Measurements from ENCODE around the gene TEX264. TPM values are rescaled to one million over a fixed set of nuclear protein-coding genes. Genes with fewer than 3 reads are reported as not detected.

TEX264 gene
- total and polyA plus RNA-seq, 5 donors from 2014 or later, result 47.0 to 165 (median 135) TPM

GRCh38 chr3:51712963-51713362 lies 41.9 kb downstream of the TEX264 start:
- H3K9me3 ChIP-seq (ENCODE audit: control insufficient read depth in 2 of 2, low read length in 2 of 2), result no peaks in the 10 kb centered on the region
- DNase-seq (no peak), ATAC-seq (ENCODE audit: low read depth in 2 of 2) (no peak)

GRCh38 chr3:51715231-51715976 lies 44.4 kb downstream of the TEX264 start:
- Mint-ChIP-seq H3K4me3 (no peak overlapping the region), H3K9me3 (no peaks in the 10 kb centered on the region), H3K4me1 (peaks cover 0 to 21% (median 13%) of the 10 kb centered on the region in 4 donors), H3K27ac (no peak overlapping the region), H3K36me3 (peaks cover 4% of the 10 kb centered on the region), H3K27me3 (no peaks in the 10 kb centered on the region)
- ATAC-seq (ENCODE audit: low read depth in 2 of 2) (no peak), DNase-seq (no peak)
- H3K27me3 ChIP-seq (ENCODE audit: control insufficient read depth, insufficient read depth, low read length), result no peaks in the 10 kb centered on the region
- H3K27ac ChIP-seq (ENCODE audit: insufficient read depth, low read length, poor library complexity, severe bottlenecking), result no peak overlapping the region
- H3K4me3 ChIP-seq (ENCODE audit: low read depth, low read length), result no peak overlapping the region
- no peaks in the 10 kb centered on the region for H3K9me3 ChIP-seq (ENCODE audit: control insufficient read depth in 2 of 2, low read length in 2 of 2)
- H3K36me3 ChIP-seq (ENCODE audit: control insufficient read depth, insufficient read depth, low read length), result no peaks in the 10 kb centered on the region
- H3K4me1 ChIP-seq (ENCODE audit: control insufficient read depth, insufficient read depth, low read length, poor library complexity, severe bottlenecking), result peaks cover 11% of the 10 kb centered on the region

More at GRCh38 chr3:51712963-51713362, 41.9 kb downstream of the TEX264 start:
- H3K4me3 ChIP-seq (ENCODE audit: low read depth, low read length), result no peak overlapping the region
- H3K27me3 ChIP-seq (ENCODE audit: control insufficient read depth, insufficient read depth, low read length), result no peaks in the 10 kb centered on the region
- Mint-ChIP-seq H3K27me3 (no peaks in the 10 kb centered on the region), H3K36me3 (peaks cover 4% of the 10 kb centered on the region), H3K4me1 (peaks cover 0 to 12% (median 5%) of the 10 kb centered on the region in 4 donors), H3K27ac (no peak overlapping the region), H3K4me3 (no peak overlapping the region), H3K9me3 (no peaks in the 10 kb centered on the region)
- H3K27ac ChIP-seq (ENCODE audit: insufficient read depth, low read length, poor library complexity, severe bottlenecking), result no peak overlapping the region
- H3K4me1 ChIP-seq (ENCODE audit: control insufficient read depth, insufficient read depth, low read length, poor library complexity, severe bottlenecking), result no peaks in the 10 kb centered on the region
- no peaks in the 10 kb centered on the region for H3K36me3 ChIP-seq (ENCODE audit: control insufficient read depth, insufficient read depth, low read length)

DNA sequence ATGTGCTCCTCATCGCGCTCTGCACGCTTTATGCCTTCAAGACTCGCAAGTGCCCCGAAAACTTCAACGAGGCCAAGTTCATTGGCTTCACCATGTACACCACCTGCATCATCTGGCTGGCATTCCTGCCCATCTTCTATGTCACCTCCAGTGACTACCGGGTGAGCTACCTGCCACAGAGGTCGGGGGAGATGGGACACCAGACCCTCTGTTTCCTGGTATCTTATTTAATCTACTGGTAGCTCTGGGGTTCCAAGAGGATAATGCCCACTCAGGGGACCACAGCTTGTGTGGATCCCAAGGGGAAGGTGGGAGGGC lies 44.9 kb downstream of the TEX264 start:
- ATAC-seq (ENCODE audit: low read depth in 2 of 2) (no peak), DNase-seq (no peak)
- Histone ChIP-seq H3K9me3 (ENCODE audit: control insufficient read depth in 2 of 2, low read length in 2 of 2) (no peaks in the 10 kb centered on the region), H3K27ac (ENCODE audit: insufficient read depth, low read length, poor library complexity, severe bottlenecking) (no peak overlapping the region), H3K4me3 (ENCODE audit: low read depth, low read length) (no peak overlapping the region), H3K36me3 (ENCODE audit: control insufficient read depth, insufficient read depth, low read length) (no peaks in the 10 kb centered on the region), H3K27me3 (ENCODE audit: control insufficient read depth, insufficient read depth, low read length) (no peaks in the 10 kb centered on the region), H3K4me1 (ENCODE audit: control insufficient read depth, insufficient read depth, low read length, poor library complexity, severe bottlenecking) (peaks cover 14% of the 10 kb centered on the region)
- H3K4me3 Mint-ChIP-seq, result no peak overlapping the region
- peaks cover 0 to 25% (median 13%) of the 10 kb centered on the region in 4 donors for H3K4me1 Mint-ChIP-seq
- no peaks in the 10 kb centered on the region for H3K27me3 Mint-ChIP-seq
- H3K27ac Mint-ChIP-seq, result no peak overlapping the region
- H3K36me3 Mint-ChIP-seq, result peaks cover 4% of the 10 kb centered on the region
- H3K9me3 Mint-ChIP-seq, result no peaks in the 10 kb centered on the region

GRCh38 chr3:51716805-51717204 lies 45.8 kb downstream of the TEX264 start:
- Mint-ChIP-seq H3K36me3 (peaks cover 4% of the 10 kb centered on the region), H3K9me3 (no peaks in the 10 kb centered on the region), H3K4me1 (peaks cover 0 to 34% (median 17%) of the 10 kb centered on the region in 4 donors), H3K27me3 (no peaks in the 10 kb centered on the region), H3K27ac (no peak overlapping the region), H3K4me3 (peak overlapping the region in 1 of 4 donors; percentile 81)
- no peaks in the 10 kb centered on the region for H3K9me3 ChIP-seq (ENCODE audit: control insufficient read depth in 2 of 2, low read length in 2 of 2)
- no peak overlapping the region for H3K27ac ChIP-seq (ENCODE audit: insufficient read depth, low read length, poor library complexity, severe bottlenecking)
- DNase-seq, result no peak
- peaks cover 23% of the 10 kb centered on the region for H3K4me1 ChIP-seq (ENCODE audit: control insufficient read depth, insufficient read depth, low read length, poor library complexity, severe bottlenecking)
- ATAC-seq (ENCODE audit: low read depth in 2 of 2), result no peak
- H3K36me3 ChIP-seq (ENCODE audit: control insufficient read depth, insufficient read depth, low read length), result no peaks in the 10 kb centered on the region
- H3K27me3 ChIP-seq (ENCODE audit: control insufficient read depth, insufficient read depth, low read length), result no peaks in the 10 kb centered on the region
- H3K4me3 ChIP-seq (ENCODE audit: low read depth, low read length), result no peak overlapping the region

DNA sequence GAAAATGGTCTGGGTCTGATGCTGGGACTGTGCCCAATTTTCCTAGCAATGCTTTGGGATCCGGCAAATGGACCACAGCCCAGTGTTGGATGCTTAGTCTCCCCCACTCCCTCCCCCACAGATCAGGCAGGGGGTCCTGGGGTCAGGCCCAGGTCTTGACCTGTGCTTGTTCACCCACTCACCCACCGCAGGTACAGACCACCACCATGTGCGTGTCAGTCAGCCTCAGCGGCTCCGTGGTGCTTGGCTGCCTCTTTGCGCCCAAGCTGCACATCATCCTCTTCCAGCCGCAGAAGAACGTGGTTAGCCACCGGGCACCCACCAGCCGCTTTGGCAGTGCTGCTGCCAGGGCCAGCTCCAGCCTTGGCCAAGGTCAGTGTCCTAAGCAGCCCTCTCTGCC lies 46.4 kb downstream of the TEX264 start:
- Histone ChIP-seq H3K27me3 (ENCODE audit: control insufficient read depth, insufficient read depth, low read length) (no peaks in the 10 kb centered on the region), H3K27ac (ENCODE audit: insufficient read depth, low read length, poor library complexity, severe bottlenecking) (no peak overlapping the region), H3K4me3 (ENCODE audit: low read depth, low read length) (no peak overlapping the region), H3K9me3 (ENCODE audit: control insufficient read depth in 2 of 2, low read length in 2 of 2) (no peaks in the 10 kb centered on the region), H3K4me1 (ENCODE audit: control insufficient read depth, insufficient read depth, low read length, poor library complexity, severe bottlenecking) (peaks cover 23% of the 10 kb centered on the region), H3K36me3 (ENCODE audit: control insufficient read depth, insufficient read depth, low read length) (no peaks in the 10 kb centered on the region)
- H3K9me3 Mint-ChIP-seq, result peaks cover 0 to under 1% (median 0%) of the 10 kb centered on the region in 7 donors
- no peaks in the 10 kb centered on the region for H3K27me3 Mint-ChIP-seq
- H3K4me1 Mint-ChIP-seq, result peaks cover 0 to 40% (median 18%) of the 10 kb centered on the region in 4 donors
- no peak for ATAC-seq (ENCODE audit: low read depth in 2 of 2)
- peaks cover 4% of the 10 kb centered on the region for H3K36me3 Mint-ChIP-seq
- DNase-seq, result no peak
- no peak overlapping the region for H3K4me3 Mint-ChIP-seq
- H3K27ac Mint-ChIP-seq, result no peak overlapping the region

DNA sequence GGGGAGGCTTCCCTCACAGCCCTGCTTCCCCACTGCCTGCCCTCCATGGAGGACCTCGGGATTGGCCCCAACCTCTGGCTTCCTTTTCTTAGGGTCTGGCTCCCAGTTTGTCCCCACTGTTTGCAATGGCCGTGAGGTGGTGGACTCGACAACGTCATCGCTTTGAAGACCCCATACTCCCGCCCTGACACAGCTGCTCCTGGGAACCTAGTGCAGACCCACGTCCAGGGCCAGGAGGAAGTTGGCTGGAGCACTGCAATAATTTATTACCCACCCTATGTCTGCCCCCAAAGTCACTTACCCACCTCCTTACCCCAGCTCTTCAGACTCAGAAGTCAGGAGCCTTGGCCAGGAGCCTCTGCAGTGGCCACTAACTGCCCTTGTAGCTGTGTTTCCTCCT lies 46.9 kb downstream of the TEX264 start:
- DNase-seq (no peak), ATAC-seq (ENCODE audit: low read depth in 2 of 2) (no peak)
- peaks cover 0 to 1% (median 0%) of the 10 kb centered on the region in 7 donors for H3K9me3 Mint-ChIP-seq
- no peak overlapping the region for H3K27ac ChIP-seq (ENCODE audit: insufficient read depth, low read length, poor library complexity, severe bottlenecking)
- H3K36me3 Mint-ChIP-seq, result peaks cover 4% of the 10 kb centered on the region
- H3K9me3 ChIP-seq (ENCODE audit: control insufficient read depth in 2 of 2, low read length in 2 of 2), result no peaks in the 10 kb centered on the region
- no peaks in the 10 kb centered on the region for H3K27me3 Mint-ChIP-seq
- H3K27me3 ChIP-seq (ENCODE audit: control insufficient read depth, insufficient read depth, low read length), result no peaks in the 10 kb centered on the region
- H3K36me3 ChIP-seq (ENCODE audit: control insufficient read depth, insufficient read depth, low read length), result no peaks in the 10 kb centered on the region
- H3K27ac Mint-ChIP-seq, result no peak overlapping the region
- no peak overlapping the region for H3K4me3 ChIP-seq (ENCODE audit: low read depth, low read length)
- peaks cover 23% of the 10 kb centered on the region for H3K4me1 ChIP-seq (ENCODE audit: control insufficient read depth, insufficient read depth, low read length, poor library complexity, severe bottlenecking)
- H3K4me1 Mint-ChIP-seq, result peaks cover 0 to 41% (median 19%) of the 10 kb centered on the region in 4 donors
- H3K4me3 Mint-ChIP-seq, result no peak overlapping the region

DNA sequence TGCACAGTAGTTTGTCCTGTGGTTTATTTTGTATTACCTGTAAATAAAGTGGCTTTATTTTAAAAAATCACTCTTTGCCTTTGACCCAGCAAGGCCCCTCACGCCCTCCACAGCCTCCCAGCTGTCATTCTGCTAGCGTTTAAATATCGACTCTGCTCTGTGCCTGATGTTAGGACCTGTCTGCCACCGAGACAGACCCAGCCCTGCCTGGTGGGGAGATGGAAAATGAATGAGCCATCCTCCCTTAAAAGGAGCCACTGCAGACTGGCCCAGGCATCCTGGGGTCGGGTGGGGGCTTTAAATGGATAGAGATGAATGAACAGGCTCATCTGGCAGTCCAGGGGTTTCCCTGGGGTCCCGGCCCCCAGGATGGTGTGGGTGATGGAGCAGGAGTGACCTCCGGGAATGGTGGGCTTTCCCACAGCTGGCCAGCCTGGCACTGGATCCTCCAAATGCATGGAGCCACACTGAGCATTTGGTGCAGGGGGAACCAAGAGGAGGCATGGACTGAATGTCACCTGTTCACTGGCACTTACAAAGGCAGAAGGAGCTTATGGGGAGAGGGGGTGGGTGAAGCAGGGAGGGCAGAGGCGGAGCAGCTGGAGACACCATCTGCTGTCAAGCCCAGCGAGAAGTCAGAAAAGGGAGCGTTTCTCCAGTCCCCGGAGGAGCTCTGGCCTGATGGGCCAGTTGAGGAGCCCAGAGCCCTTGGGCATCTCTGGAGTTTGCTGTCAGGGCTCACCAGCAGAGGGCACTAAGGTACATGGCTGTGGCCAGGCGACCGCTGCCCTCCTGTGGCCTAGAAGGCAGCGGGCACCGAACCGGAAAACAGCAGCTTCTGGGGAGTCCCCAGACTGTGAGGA lies 47.7 kb downstream of the TEX264 start:
- H3K36me3 Mint-ChIP-seq, result peaks cover 4% of the 10 kb centered on the region
- ATAC-seq (ENCODE audit: low read depth in 2 of 2), result peak; percentile 42 to 59
- H3K9me3 Mint-ChIP-seq, result peaks cover 0 to 1% (median 0%) of the 10 kb centered on the region in 7 donors
- peaks cover 0 to 41% (median 18%) of the 10 kb centered on the region in 4 donors for H3K4me1 Mint-ChIP-seq
- no peaks in the 10 kb centered on the region for H3K9me3 ChIP-seq (ENCODE audit: control insufficient read depth in 2 of 2, low read length in 2 of 2)
- no peak overlapping the region for H3K27ac ChIP-seq (ENCODE audit: insufficient read depth, low read length, poor library complexity, severe bottlenecking)
- no peaks in the 10 kb centered on the region for H3K27me3 ChIP-seq (ENCODE audit: control insufficient read depth, insufficient read depth, low read length)
- peak overlapping the region in 2 of 3 donors; percentile 31 to 35 for H3K27ac Mint-ChIP-seq
- peak in 2 of 3 donors; percentile 16 to 83 for DNase-seq
- H3K27me3 Mint-ChIP-seq, result no peaks in the 10 kb centered on the region
- no peak overlapping the region for H3K4me3 ChIP-seq (ENCODE audit: low read depth, low read length)
- no peak overlapping the region for H3K4me3 Mint-ChIP-seq
- H3K4me1 ChIP-seq (ENCODE audit: control insufficient read depth, insufficient read depth, low read length, poor library complexity, severe bottlenecking), result peaks cover 23% of the 10 kb centered on the region
- no peaks in the 10 kb centered on the region for H3K36me3 ChIP-seq (ENCODE audit: control insufficient read depth, insufficient read depth, low read length)
